Measurements from ENCODE around the gene ABCG2.

DNA sequence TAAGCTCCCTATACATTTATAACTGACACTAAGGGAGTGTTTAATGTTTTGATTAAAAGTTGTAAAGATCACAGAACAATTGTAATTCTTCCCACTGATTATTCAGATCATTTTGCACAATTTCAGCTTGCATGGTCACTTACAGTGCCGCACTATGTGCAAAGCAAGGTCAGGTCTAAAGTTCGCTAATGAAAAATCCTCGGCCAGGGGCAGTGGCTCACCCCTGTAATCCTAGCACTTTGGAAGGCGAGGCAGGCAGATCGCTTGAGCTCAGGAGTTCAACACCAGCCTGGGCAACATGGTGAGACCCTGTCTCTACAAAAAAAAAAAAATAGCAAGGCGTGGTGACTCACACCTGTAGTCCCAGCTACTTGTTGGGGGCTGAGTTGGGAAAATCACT lies 94.0 kb downstream of the ABCG2 start:
- TF ChIP-seq, protein P1, sequence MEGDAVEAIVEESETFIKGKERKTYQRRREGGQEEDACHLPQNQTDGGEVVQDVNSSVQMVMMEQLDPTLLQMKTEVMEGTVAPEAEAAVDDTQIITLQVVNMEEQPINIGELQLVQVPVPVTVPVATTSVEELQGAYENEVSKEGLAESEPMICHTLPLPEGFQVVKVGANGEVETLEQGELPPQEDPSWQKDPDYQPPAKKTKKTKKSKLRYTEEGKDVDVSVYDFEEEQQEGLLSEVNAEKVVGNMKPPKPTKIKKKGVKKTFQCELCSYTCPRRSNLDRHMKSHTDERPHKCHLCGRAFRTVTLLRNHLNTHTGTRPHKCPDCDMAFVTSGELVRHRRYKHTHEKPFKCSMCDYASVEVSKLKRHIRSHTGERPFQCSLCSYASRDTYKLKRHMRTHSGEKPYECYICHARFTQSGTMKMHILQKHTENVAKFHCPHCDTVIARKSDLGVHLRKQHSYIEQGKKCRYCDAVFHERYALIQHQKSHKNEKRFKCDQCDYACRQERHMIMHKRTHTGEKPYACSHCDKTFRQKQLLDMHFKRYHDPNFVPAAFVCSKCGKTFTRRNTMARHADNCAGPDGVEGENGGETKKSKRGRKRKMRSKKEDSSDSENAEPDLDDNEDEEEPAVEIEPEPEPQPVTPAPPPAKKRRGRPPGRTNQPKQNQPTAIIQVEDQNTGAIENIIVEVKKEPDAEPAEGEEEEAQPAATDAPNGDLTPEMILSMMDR (optimal IDR thresholded peaks at IDR 0.05 in 1 of 3, IDR thresholded peaks at IDR 0.05 in 1 of 3, conservative IDR thresholded peaks at IDR 0.05 in 1 of 3; ENCODE audit: extremely low read depth in 1 of 3, insufficient read depth in 2 of 3, low read length in 3 of 3): no peak
- TF ChIP-seq EZH2 (IDR thresholded peaks at IDR 0.05; ENCODE audit: low read length): no peak

Measured in keratinocyte (primary cell).